ENCODE measurements around the gene DEPDC5. TPM values are rescaled to one million over a fixed set of nuclear protein-coding genes. Genes with fewer than 3 reads are reported as not detected.

The DEPDC5 gene
- total RNA-seq, 4 donors from 2014 or later, result 11.5 to 20.6 (median 13.8) TPM

DNA sequence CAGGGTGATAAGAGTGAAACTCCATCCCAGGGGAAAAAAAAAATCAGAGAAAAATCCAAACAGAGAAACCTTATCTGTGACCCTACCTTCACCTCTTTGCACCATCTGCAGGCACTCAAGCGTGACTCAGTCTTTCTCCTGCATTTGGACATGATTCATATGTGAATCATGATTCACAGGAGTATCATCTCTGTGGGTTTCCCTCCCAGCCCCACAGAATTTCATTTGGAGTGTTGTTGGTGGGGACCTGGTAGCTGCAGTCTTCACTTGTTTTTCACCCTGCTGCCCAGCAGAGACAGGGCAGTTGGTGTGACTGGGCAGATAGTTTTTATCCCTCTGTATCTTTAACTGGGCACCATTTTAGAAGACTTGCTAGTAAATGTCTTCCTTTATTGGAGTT is 75.7 kb downstream of the DEPDC5 start:
- peak; percentile 93 for ATAC-seq (ENCODE audit: low FRiP score)
- DNase-seq (ENCODE audit: low spot score), result no peak
- TF ChIP-seq, protein P1, sequence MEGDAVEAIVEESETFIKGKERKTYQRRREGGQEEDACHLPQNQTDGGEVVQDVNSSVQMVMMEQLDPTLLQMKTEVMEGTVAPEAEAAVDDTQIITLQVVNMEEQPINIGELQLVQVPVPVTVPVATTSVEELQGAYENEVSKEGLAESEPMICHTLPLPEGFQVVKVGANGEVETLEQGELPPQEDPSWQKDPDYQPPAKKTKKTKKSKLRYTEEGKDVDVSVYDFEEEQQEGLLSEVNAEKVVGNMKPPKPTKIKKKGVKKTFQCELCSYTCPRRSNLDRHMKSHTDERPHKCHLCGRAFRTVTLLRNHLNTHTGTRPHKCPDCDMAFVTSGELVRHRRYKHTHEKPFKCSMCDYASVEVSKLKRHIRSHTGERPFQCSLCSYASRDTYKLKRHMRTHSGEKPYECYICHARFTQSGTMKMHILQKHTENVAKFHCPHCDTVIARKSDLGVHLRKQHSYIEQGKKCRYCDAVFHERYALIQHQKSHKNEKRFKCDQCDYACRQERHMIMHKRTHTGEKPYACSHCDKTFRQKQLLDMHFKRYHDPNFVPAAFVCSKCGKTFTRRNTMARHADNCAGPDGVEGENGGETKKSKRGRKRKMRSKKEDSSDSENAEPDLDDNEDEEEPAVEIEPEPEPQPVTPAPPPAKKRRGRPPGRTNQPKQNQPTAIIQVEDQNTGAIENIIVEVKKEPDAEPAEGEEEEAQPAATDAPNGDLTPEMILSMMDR (IDR thresholded peaks at IDR 0.05), result no peak

DNA sequence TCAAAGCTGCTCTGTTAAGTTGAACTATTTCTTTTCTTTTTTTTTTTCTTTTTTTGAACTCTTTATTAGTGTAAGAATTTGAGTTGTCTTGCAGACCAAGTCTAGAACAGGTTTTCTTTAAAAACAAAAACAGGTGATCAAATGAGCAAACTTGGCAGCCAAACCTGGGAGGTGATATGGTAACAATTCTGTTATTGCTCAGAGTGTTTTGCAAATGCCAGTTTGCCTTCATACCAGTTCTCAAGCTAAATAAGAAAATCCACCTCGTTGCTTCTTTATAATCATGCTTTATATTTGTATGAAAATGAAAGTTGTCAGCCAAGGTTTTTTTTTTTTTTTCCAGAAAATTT is 76.9 kb downstream of the DEPDC5 start:
- DNase-seq (ENCODE audit: low spot score) (no peak), ATAC-seq (ENCODE audit: low FRiP score) (no peak)
- TF ChIP-seq, protein P1 (IDR thresholded peaks at IDR 0.05), result no peak

DNA sequence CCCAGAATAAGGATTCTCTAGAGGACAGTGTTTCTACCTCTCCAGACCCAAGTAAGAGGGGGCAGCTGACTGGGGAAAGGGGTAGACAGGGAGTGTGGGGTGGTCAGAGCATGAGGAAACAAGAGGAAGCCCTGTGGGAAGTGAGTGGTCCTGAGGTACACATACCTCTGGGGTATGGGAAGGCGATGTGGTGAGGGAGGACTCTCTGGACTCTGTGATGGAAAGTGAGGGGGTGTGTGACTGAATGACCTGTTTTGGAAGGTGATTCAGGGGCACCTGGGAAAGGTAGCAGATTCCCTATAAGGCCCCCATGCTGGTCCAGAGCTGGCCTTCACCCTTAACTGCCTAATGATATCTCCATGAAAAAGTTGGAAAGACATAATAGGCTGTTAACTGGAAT is 80.1 kb downstream of the DEPDC5 start:
- TF ChIP-seq, protein P1 (IDR thresholded peaks at IDR 0.05), result no peak
- ATAC-seq (ENCODE audit: low FRiP score) (no peak), DNase-seq (ENCODE audit: low spot score) (no peak)

DNA sequence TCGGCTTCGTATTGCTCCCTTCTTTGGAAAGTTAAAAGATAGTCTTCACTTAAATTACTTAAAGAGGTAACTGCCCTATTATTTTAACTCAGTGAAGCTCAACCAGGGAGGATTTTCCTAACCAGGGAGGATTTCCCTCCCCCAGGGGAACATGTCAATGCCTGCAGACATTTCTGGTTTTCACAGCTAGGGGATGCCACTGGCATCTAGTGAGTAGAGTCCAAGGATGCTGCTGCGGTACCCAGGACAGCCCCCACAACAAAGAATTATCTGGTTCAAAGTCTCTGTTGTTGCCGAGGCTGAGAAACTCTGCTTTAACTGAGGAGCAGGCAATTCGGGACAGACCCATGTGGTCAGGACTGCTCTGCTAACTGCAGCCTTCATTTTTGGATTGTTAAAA is 82.2 kb downstream of the DEPDC5 start:
- ATAC-seq (ENCODE audit: low FRiP score) (no peak), DNase-seq (ENCODE audit: low spot score) (no peak)
- TF ChIP-seq, protein P1 (IDR thresholded peaks at IDR 0.05), result no peak

DNA sequence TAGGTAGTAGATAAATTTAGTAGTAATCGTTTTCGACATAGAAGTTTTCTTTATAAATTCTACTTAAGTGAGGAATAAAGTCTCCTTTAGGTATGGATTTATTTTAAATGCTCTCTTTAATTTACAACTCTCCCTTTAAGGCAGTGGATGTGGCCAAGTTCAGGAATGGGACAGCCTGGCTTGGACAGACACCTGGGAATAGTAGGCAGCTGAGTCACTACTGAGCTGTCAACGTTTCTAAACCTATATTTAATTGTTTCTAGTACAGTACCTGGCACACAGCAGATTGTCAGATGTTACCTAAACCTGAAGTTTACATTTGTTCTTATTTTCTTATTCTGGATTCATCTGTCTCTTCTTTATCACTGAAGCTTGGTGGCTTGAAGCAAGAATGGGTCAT is 85.1 kb downstream of the DEPDC5 start:
- no peak for ATAC-seq (ENCODE audit: low FRiP score)
- no peak for DNase-seq (ENCODE audit: low spot score)
- TF ChIP-seq, protein P1 (IDR thresholded peaks at IDR 0.05), result no peak

DNA sequence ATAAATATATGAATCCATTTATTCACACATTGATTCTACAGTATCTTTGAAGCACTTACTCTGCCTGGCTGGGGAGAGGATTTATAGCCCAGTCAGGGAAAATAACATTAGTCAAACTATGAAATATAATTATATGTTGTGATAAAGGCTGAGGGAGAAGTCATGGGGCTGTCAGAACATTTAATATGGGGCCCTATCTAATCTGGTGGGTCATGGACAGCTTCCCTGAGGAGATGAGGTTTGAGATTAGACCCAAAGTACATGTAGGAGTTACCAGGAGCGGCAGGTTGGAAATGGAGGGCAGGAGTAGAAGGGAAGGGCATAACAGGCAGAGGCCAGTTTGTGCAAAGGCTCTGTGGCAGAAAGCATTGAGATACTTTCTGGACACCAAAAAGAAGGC is 86.2 kb downstream of the DEPDC5 start:
- no peak for ATAC-seq (ENCODE audit: low FRiP score)
- DNase-seq (ENCODE audit: low spot score), result no peak
- TF ChIP-seq, protein P1 (IDR thresholded peaks at IDR 0.05), result no peak

DNA sequence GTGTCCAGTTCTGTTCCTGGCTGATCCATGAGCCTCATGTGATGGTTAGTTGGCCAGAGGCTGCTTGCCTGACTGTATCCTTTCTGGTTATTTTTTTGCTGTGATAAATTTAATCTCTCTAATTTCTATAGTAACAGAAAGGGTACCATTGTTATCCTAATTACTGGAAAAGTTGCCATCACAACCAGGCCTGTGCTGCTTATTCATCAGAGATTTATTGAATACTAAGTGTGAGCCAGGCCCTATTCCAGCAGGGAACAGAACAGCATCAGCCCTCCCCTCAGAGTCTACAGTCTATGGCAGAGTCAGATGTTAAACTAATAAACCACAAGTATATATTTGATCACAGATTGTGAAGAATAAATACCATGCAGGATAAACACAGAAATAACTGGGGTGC is 86.8 kb downstream of the DEPDC5 start:
- ATAC-seq (ENCODE audit: low FRiP score), result no peak

More for the DNA sequence above, 86.8 kb downstream of the DEPDC5 start:
- TF ChIP-seq, protein P1 (IDR thresholded peaks at IDR 0.05), result no peak
- no peak for DNase-seq (ENCODE audit: low spot score)

All from omental fat pad (tissue), 4 donors.